WTC11 (cell line): Measurements from ENCODE around the gene TNS3. TPM values are rescaled to one million over a fixed set of nuclear protein-coding genes. Genes with fewer than 3 reads are reported as not detected.

Experiments
- ATAC-seq: fragments of 200-7000 bp; cut with Tn5 transposase; 2 replicates; pipeline ENCODE4 v1.10.0; 2021; ENCODE audit warnings: mild to moderate bottlenecking, moderate library complexity
- CTCF ChIA-PET: fragments of 300-600 bp; sonication (Branson Sonifier 250); formaldehyde crosslinking; loops from one replicate; lab custom pipeline; 2021; ENCODE audit warnings: antibody characterized with exemption; lab: Charles Lee
- POLR2A ChIA-PET: fragments of 350-600 bp; sonication (Branson Sonifier 250); formaldehyde crosslinking; loops from one replicate; lab custom pipeline; 2021; ENCODE audit warnings: antibody characterized with exemption; lab: Charles Lee
- DNase-seq: peaks from one replicate; pipeline ENCODE4 v3.0.0; 2021; ENCODE audit warnings: low spot score
- H3K27ac Mint-ChIP-seq: 2 replicates; pipeline ENCODE4 v1.8.0; 2021; ENCODE audit warnings: mixed read lengths
- H3K27me3 Mint-ChIP-seq: 2 replicates; pipeline ENCODE4 v1.8.0; 2021; ENCODE audit warnings: low read depth, mild to moderate bottlenecking, moderate library complexity, mixed read lengths
- H3K36me3 Mint-ChIP-seq: 2 replicates; pipeline ENCODE4 v1.8.0; 2021; ENCODE audit warnings: mixed read lengths
- H3K4me1 Mint-ChIP-seq: 2 replicates; pipeline ENCODE4 v1.8.0; 2022; ENCODE audit warnings: mixed read lengths
- H3K4me3 Mint-ChIP-seq: 2 replicates; pipeline ENCODE4 v1.8.0; 2021; ENCODE audit warnings: mild to moderate bottlenecking, moderate library complexity, mixed read lengths
- H3K9me3 Mint-ChIP-seq: 2 replicates; pipeline ENCODE4 v1.8.0; 2021; ENCODE audit warnings: mixed read lengths
- CREB1 ChIP-seq: sonication (generic); formaldehyde crosslinking; IDR thresholded peaks from 2 replicates; pipeline ENCODE4 v1.8.0; 2023; ENCODE audit warnings: mild to moderate bottlenecking, missing genetic modification reagents
- GRHL2 ChIP-seq: fragments of 250-450 bp; sonication (Bioruptor Pico); IDR thresholded peaks from 2 replicates; pipeline ENCODE4 v1.8.0; 2022; ENCODE audit warnings: mild to moderate bottlenecking, moderate library complexity; ENCODE audit not compliant: insufficient replicate concordance, severe bottlenecking
- JUN ChIP-seq: sonication (generic); formaldehyde crosslinking; IDR thresholded peaks from 2 replicates; pipeline ENCODE4 v1.8.0; 2023; ENCODE audit warnings: mild to moderate bottlenecking, missing genetic modification reagents
- MYBL2 ChIP-seq: sonication (generic); formaldehyde crosslinking; IDR thresholded peaks from 2 replicates; pipeline ENCODE4 v1.8.1; 2023; ENCODE audit warnings: mild to moderate bottlenecking, moderate library complexity, missing genetic modification reagents
- NFATC4 ChIP-seq: fragments of 250-450 bp; sonication (Bioruptor Pico); IDR thresholded peaks from 2 replicates; pipeline ENCODE4 v1.9.0; 2021; ENCODE audit warnings: mild to moderate bottlenecking
- NR3C1 ChIP-seq: sonication (generic); formaldehyde crosslinking; conservative IDR thresholded peaks from 2 replicates; pipeline ENCODE4 v1.8.1; 2023; ENCODE audit warnings: low read depth, mild to moderate bottlenecking, missing genetic modification reagents
- RELA ChIP-seq: sonication (generic); formaldehyde crosslinking; IDR thresholded peaks from 2 replicates; pipeline ENCODE4 v1.8.1; 2022; ENCODE audit warnings: missing genetic modification reagents, mild to moderate bottlenecking, borderline replicate concordance
- SMAD3 ChIP-seq: sonication (generic); formaldehyde crosslinking; IDR thresholded peaks from 2 replicates; pipeline ENCODE4 v1.8.0; 2022; ENCODE audit warnings: missing genetic modification reagents, mild to moderate bottlenecking, borderline replicate concordance
- SMAD4 ChIP-seq: sonication (generic); formaldehyde crosslinking; IDR thresholded peaks from 2 replicates; pipeline ENCODE4 v1.8.0; 2022; ENCODE audit warnings: mild to moderate bottlenecking, missing genetic modification reagents
- ZNF138 ChIP-seq: sonication (generic); formaldehyde crosslinking; conservative IDR thresholded peaks from 2 replicates; pipeline ENCODE4 v1.8.1; 2022; ENCODE audit warnings: mild to moderate bottlenecking, moderate library complexity, missing genetic modification reagents
- ZNF416 ChIP-seq: fragments of 250-450 bp; sonication (Bioruptor Pico); IDR thresholded peaks from 2 replicates; pipeline ENCODE4 v1.9.0; 2021; ENCODE audit warnings: mild to moderate bottlenecking, inconsistent platforms
- ZNF671 ChIP-seq: fragments of 250-450 bp; sonication (Bioruptor Pico); IDR thresholded peaks from 2 replicates; pipeline ENCODE4 v1.8.0; 2021; ENCODE audit warnings: mild to moderate bottlenecking
- total RNA-seq: library from RNA; stranded (reverse); gene quantifications from 3 replicates; pipeline ENCODE4 v1.2.3, GENCODE V29; 2021
- TF ChIP-seq, protein P1 (sequence below): fragments of 200-600 bp; IDR thresholded peaks from 2 replicates; pipeline ENCODE4 v1.8.0; 2022; ENCODE audit warnings: antibody characterized with exemption
- TF ChIP-seq, protein P2 (sequence below): sonication (generic); formaldehyde crosslinking; IDR thresholded peaks from 2 replicates; pipeline ENCODE4 v1.8.1; 2023; ENCODE audit warnings: mild to moderate bottlenecking, moderate library complexity, missing genetic modification reagents
- TF ChIP-seq, protein P3 (sequence below): sonication (generic); formaldehyde crosslinking; IDR thresholded peaks from 2 replicates; pipeline ENCODE4 v1.8.0; 2023; ENCODE audit warnings: mild to moderate bottlenecking, missing genetic modification reagents
- TF ChIP-seq, protein P4 (sequence below): fragments of 250-450 bp; sonication (Bioruptor Pico); IDR thresholded peaks from 2 replicates; pipeline ENCODE4 v1.8.0; 2021; ENCODE audit warnings: mild to moderate bottlenecking
- TF ChIP-seq, protein P5 (sequence below): sonication (generic); formaldehyde crosslinking; IDR thresholded peaks from 2 replicates; pipeline ENCODE4 v1.8.1; 2023; ENCODE audit warnings: mild to moderate bottlenecking, missing genetic modification reagents, moderate library complexity

The TNS3 gene
- total RNA-seq, 1 experiment from 2014 or later: 37.7 TPM

DNA sequence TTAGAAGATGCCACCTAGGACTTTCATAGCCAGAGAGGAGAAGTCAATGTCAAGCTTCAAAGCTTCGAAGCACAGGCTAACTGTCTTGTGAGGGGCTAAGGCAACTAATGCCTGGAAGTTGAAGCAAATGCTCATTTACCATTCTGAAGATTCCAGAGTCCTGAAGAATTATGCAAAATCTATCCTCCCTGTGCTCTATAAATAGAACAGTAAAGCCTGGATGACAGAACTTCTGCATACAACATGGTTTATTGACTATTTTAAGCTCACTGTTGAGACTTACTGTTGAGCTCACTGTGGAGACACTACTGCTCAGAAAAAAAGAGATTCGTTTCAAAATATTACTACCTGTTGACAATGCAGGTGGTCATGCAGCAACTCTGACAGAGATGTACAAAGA is 28.6 kb downstream of the TNS3 start:
- H3K27ac Mint-ChIP-seq: no peak overlapping the region
- H3K4me3 Mint-ChIP-seq: no peak overlapping the region
- H3K27me3 Mint-ChIP-seq: no peaks in the 10 kb centered on the region
- ChIA-PET POLR2A (no interaction called here), CTCF (interaction anchor here (1.2 to 1.7 kb wide), 3 partner anchors 19 to 287 kb away, joined by 4 read pairs; partner anchors contain the start of gene TNS3)
- H3K4me1 Mint-ChIP-seq: peaks cover 38% of the 10 kb centered on the region
- ATAC-seq: no peak
- H3K9me3 Mint-ChIP-seq: peaks cover 10% of the 10 kb centered on the region
- no peak for TF ChIP-seq MYBL2 (CRISPR knock-in tag)
- TF ChIP-seq CREB1 (CRISPR knock-in tag): no peak
- TF ChIP-seq, protein P1, sequence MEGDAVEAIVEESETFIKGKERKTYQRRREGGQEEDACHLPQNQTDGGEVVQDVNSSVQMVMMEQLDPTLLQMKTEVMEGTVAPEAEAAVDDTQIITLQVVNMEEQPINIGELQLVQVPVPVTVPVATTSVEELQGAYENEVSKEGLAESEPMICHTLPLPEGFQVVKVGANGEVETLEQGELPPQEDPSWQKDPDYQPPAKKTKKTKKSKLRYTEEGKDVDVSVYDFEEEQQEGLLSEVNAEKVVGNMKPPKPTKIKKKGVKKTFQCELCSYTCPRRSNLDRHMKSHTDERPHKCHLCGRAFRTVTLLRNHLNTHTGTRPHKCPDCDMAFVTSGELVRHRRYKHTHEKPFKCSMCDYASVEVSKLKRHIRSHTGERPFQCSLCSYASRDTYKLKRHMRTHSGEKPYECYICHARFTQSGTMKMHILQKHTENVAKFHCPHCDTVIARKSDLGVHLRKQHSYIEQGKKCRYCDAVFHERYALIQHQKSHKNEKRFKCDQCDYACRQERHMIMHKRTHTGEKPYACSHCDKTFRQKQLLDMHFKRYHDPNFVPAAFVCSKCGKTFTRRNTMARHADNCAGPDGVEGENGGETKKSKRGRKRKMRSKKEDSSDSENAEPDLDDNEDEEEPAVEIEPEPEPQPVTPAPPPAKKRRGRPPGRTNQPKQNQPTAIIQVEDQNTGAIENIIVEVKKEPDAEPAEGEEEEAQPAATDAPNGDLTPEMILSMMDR: no peak
- DNase-seq: no peak
- H3K36me3 Mint-ChIP-seq: peaks cover 12% of the 10 kb centered on the region

DNA sequence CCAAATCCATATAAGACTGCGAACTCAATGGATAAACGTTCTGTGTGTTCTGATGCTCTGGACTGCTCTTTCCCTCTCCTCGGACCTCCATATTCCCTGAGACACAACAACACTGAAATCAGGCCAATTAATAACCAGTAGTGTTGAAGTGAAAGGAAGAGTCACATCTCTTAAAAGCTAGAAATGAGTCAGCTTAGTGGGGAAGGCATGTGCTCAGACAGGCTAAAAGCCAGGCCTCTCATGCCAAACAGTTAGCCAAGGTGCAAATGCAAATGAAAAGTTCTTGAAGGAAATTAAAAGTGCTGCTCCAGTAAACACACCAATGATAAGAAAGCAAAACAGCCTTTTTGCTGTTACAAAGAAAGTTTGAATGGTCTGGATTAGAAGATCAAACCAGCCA is 29.3 kb downstream of the TNS3 start:
- Mint-ChIP-seq H3K4me1 (peaks cover 31% of the 10 kb centered on the region), H3K36me3 (peaks cover 12% of the 10 kb centered on the region), H3K27me3 (no peaks in the 10 kb centered on the region), H3K9me3 (peaks cover 10% of the 10 kb centered on the region), H3K4me3 (no peak overlapping the region), H3K27ac (no peak overlapping the region)
- CTCF ChIA-PET: interaction anchor here (1.2 to 1.7 kb wide), 2 partner anchors 18 to 29 kb away, joined by 4 read pairs; partner anchors contain the start of gene TNS3
- POLR2A ChIA-PET: no interaction called here
- no peak for DNase-seq
- no peak for ATAC-seq
- TF ChIP-seq GRHL2 (CRISPR knock-in tag) (no peak), SMAD3 (CRISPR knock-in tag) (no peak), ZNF416 (CRISPR knock-in tag) (no peak), NFATC4 (CRISPR knock-in tag) (no peak), RELA (no peak), SMAD4 (CRISPR knock-in tag) (no peak), NR3C1 (CRISPR knock-in tag) (no peak), JUN (CRISPR knock-in tag) (no peak), ZNF671 (CRISPR knock-in tag) (no peak), ZNF138 (CRISPR knock-in tag) (no peak)
- TF ChIP-seq, protein P2, sequence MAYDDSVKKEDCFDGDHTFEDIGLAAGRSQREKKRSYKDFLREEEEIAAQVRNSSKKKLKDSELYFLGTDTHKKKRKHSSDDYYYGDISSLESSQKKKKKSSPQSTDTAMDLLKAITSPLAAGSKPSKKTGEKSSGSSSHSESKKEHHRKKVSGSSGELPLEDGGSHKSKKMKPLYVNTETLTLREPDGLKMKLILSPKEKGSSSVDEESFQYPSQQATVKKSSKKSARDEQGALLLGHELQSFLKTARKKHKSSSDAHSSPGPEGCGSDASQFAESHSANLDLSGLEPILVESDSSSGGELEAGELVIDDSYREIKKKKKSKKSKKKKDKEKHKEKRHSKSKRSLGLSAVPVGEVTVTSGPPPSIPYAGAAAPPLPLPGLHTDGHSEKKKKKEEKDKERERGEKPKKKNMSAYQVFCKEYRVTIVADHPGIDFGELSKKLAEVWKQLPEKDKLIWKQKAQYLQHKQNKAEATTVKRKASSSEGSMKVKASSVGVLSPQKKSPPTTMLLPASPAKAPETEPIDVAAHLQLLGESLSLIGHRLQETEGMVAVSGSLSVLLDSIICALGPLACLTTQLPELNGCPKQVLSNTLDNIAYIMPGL (CRISPR knock-in tag): no peak
- TF ChIP-seq, protein P3, sequence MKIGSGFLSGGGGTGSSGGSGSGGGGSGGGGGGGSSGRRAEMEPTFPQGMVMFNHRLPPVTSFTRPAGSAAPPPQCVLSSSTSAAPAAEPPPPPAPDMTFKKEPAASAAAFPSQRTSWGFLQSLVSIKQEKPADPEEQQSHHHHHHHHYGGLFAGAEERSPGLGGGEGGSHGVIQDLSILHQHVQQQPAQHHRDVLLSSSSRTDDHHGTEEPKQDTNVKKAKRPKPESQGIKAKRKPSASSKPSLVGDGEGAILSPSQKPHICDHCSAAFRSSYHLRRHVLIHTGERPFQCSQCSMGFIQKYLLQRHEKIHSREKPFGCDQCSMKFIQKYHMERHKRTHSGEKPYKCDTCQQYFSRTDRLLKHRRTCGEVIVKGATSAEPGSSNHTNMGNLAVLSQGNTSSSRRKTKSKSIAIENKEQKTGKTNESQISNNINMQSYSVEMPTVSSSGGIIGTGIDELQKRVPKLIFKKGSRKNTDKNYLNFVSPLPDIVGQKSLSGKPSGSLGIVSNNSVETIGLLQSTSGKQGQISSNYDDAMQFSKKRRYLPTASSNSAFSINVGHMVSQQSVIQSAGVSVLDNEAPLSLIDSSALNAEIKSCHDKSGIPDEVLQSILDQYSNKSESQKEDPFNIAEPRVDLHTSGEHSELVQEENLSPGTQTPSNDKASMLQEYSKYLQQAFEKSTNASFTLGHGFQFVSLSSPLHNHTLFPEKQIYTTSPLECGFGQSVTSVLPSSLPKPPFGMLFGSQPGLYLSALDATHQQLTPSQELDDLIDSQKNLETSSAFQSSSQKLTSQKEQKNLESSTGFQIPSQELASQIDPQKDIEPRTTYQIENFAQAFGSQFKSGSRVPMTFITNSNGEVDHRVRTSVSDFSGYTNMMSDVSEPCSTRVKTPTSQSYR (CRISPR knock-in tag): no peak
- TF ChIP-seq, protein P4, sequence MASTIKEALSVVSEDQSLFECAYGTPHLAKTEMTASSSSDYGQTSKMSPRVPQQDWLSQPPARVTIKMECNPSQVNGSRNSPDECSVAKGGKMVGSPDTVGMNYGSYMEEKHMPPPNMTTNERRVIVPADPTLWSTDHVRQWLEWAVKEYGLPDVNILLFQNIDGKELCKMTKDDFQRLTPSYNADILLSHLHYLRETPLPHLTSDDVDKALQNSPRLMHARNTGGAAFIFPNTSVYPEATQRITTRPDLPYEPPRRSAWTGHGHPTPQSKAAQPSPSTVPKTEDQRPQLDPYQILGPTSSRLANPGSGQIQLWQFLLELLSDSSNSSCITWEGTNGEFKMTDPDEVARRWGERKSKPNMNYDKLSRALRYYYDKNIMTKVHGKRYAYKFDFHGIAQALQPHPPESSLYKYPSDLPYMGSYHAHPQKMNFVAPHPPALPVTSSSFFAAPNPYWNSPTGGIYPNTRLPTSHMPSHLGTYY (CRISPR knock-in tag): no peak
- TF ChIP-seq, protein P5, sequence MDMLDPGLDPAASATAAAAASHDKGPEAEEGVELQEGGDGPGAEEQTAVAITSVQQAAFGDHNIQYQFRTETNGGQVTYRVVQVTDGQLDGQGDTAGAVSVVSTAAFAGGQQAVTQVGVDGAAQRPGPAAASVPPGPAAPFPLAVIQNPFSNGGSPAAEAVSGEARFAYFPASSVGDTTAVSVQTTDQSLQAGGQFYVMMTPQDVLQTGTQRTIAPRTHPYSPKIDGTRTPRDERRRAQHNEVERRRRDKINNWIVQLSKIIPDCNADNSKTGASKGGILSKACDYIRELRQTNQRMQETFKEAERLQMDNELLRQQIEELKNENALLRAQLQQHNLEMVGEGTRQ (CRISPR knock-in tag): no peak
